ENCODE data around the gene DNAAF1. TPM values are rescaled to one million over a fixed set of nuclear protein-coding genes. Genes with fewer than 3 reads are reported as not detected.

Gene DNAAF1
- total RNA-seq, 1 experiment from 2014 or later = not detected

DNA sequence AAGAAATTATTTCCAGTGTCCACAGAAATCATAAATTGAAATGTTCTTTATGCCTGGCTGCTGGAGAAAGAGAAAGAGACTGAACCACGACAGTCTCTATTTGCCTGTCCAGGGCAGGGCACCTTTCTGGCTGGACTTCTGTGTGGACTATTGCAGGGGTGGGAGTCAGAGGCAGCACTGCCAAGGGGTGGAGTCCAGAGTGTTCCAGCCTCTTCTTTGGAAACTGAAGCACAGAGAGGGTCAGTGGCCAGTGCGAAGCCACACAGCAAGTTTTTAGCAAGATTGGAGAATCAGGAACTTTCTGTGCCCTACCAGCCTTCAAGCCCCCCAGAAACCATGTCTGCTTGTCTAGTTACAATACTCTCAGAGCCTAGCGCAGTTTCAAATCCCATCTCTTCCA is 79.4 kb downstream of the DNAAF1 start:
- H3K4me1 Mint-ChIP-seq (ENCODE audit: insufficient read depth, unreplicated experiment) = no peaks in the 10 kb centered on the region
- no peaks in the 10 kb centered on the region for H3K9me3 Mint-ChIP-seq (ENCODE audit: unreplicated experiment)
- BruUV-seq (replicated peaks) = no TSS peak
- ChIA-PET POLR2A (no interaction called here), CTCF (interaction anchor here (0.6 kb wide), 1 partner anchor 651 kb away, joined by 3 read pairs; no protein-coding TSS in a partner anchor)
- no peak overlapping the region for H3K27ac Mint-ChIP-seq (ENCODE audit: low read depth, unreplicated experiment)
- TF ChIP-seq, protein P1, sequence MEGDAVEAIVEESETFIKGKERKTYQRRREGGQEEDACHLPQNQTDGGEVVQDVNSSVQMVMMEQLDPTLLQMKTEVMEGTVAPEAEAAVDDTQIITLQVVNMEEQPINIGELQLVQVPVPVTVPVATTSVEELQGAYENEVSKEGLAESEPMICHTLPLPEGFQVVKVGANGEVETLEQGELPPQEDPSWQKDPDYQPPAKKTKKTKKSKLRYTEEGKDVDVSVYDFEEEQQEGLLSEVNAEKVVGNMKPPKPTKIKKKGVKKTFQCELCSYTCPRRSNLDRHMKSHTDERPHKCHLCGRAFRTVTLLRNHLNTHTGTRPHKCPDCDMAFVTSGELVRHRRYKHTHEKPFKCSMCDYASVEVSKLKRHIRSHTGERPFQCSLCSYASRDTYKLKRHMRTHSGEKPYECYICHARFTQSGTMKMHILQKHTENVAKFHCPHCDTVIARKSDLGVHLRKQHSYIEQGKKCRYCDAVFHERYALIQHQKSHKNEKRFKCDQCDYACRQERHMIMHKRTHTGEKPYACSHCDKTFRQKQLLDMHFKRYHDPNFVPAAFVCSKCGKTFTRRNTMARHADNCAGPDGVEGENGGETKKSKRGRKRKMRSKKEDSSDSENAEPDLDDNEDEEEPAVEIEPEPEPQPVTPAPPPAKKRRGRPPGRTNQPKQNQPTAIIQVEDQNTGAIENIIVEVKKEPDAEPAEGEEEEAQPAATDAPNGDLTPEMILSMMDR (IDR thresholded peaks at IDR 0.05; ENCODE audit: unreplicated experiment) = no peak
- intact Hi-C loops (cut with micrococcal nuclease) = no loop called here
- DNase-seq (ENCODE audit: unreplicated experiment) = no peak
- H3K4me3 Mint-ChIP-seq (ENCODE audit: unreplicated experiment) = no peak overlapping the region
- peaks cover 4% of the 10 kb centered on the region for H3K36me3 Mint-ChIP-seq (ENCODE audit: insufficient read depth, unreplicated experiment)
- no peaks in the 10 kb centered on the region for H3K27me3 Mint-ChIP-seq (ENCODE audit: insufficient read depth, unreplicated experiment)

DNA sequence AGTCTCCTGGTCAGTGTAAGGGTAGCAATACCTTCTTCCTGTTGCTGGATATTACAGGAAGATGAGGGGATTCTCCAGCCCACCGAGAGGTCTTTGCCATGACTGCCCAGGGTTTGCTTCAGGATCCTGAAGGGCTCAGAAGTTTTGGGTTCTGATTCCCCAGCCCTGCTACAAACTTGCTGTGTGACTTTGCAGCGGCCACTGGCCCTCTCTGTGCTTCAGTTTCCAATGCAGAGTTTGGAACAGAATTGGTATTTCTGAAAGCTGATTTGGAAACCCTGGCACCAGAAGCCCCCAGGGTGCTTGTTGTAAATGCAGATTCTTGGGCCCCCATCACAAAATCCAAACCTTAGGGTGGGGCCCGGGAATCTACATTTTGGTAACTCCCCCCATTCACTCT is 80.0 kb downstream of the DNAAF1 start:
- peaks cover 4% of the 10 kb centered on the region for H3K36me3 Mint-ChIP-seq (ENCODE audit: insufficient read depth, unreplicated experiment)
- H3K27ac Mint-ChIP-seq (ENCODE audit: low read depth, unreplicated experiment) = no peak overlapping the region
- H3K9me3 Mint-ChIP-seq (ENCODE audit: unreplicated experiment) = no peaks in the 10 kb centered on the region
- H3K27me3 Mint-ChIP-seq (ENCODE audit: insufficient read depth, unreplicated experiment) = no peaks in the 10 kb centered on the region
- H3K4me3 Mint-ChIP-seq (ENCODE audit: unreplicated experiment) = no peak overlapping the region
- DNase-seq (ENCODE audit: unreplicated experiment) = no peak
- ChIA-PET CTCF (no interaction called here), POLR2A (interaction anchor here (0.7 kb wide), 1 partner anchor 27 kb away, joined by 3 read pairs; no protein-coding TSS in a partner anchor)
- H3K4me1 Mint-ChIP-seq (ENCODE audit: insufficient read depth, unreplicated experiment) = no peaks in the 10 kb centered on the region
- intact Hi-C loops (cut with micrococcal nuclease) = no loop called here
- BruUV-seq (replicated peaks) = no TSS peak
- TF ChIP-seq, protein P1 (IDR thresholded peaks at IDR 0.05; ENCODE audit: unreplicated experiment) = no peak

DNA sequence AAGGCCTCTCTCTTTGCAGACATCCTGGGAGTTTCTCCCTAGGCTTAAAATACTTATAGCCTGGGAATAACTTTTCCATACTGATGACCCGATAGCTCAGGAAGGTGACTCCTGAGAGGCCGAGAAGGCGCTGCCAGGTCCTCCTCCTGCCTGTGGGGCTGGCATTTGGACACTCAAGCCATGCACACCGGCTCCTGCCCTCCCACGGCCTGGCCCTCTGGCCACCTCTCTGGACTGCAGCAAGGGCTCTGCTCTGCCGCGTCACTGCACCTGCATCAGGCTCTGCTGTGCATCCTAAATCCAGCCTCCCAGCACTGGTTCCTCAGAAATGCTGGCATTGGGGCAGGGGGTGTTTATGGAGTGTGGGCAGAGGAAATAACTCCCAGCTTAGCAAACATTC is 80.5 kb downstream of the DNAAF1 start:
- Mint-ChIP-seq H3K9me3 (ENCODE audit: unreplicated experiment) (no peaks in the 10 kb centered on the region), H3K36me3 (ENCODE audit: insufficient read depth, unreplicated experiment) (peaks cover 4% of the 10 kb centered on the region), H3K27ac (ENCODE audit: low read depth, unreplicated experiment) (no peak overlapping the region), H3K4me1 (ENCODE audit: insufficient read depth, unreplicated experiment) (no peaks in the 10 kb centered on the region), H3K4me3 (ENCODE audit: unreplicated experiment) (no peak overlapping the region), H3K27me3 (ENCODE audit: insufficient read depth, unreplicated experiment) (peaks cover 1% of the 10 kb centered on the region)
- no peak for DNase-seq (ENCODE audit: unreplicated experiment)
- TF ChIP-seq, protein P1 (IDR thresholded peaks at IDR 0.05; ENCODE audit: unreplicated experiment) = no peak
- CTCF ChIA-PET = interaction anchor here (0.6 kb wide), 1 partner anchor 43 kb away, joined by 5 read pairs; no protein-coding TSS in a partner anchor
- POLR2A ChIA-PET = interaction anchor here (0.7 kb wide), 1 partner anchor 27 kb away, joined by 3 read pairs; no protein-coding TSS in a partner anchor
- intact Hi-C loops (cut with micrococcal nuclease) = no loop called here
- no TSS peak for BruUV-seq (replicated peaks)

DNA sequence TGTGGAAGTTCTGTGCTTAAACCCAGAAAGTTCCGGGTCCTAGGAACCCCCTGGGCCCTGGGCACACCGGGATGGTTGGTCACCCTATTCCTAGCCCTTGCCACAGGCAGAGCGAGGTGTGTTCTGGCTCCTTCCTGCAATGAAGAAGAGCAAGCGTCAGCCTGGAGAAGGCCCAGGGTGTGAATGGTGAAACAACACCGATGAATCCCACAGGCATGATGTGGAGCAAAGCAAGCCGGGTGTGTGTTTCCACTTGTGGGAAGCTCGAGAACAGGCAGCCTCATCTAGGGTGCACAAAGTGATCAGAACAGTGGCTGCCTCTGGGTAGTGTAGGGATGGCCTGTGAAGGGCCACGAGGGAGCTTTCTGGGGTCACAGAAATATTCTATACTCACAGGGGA is 80.9 kb downstream of the DNAAF1 start:
- Mint-ChIP-seq H3K36me3 (ENCODE audit: insufficient read depth, unreplicated experiment) (peaks cover 4% of the 10 kb centered on the region), H3K27me3 (ENCODE audit: insufficient read depth, unreplicated experiment) (peaks cover 6% of the 10 kb centered on the region), H3K9me3 (ENCODE audit: unreplicated experiment) (no peaks in the 10 kb centered on the region), H3K4me3 (ENCODE audit: unreplicated experiment) (no peak overlapping the region), H3K4me1 (ENCODE audit: insufficient read depth, unreplicated experiment) (no peaks in the 10 kb centered on the region), H3K27ac (ENCODE audit: low read depth, unreplicated experiment) (no peak overlapping the region)
- TF ChIP-seq, protein P1 (IDR thresholded peaks at IDR 0.05; ENCODE audit: unreplicated experiment) = no peak
- CTCF ChIA-PET = interaction anchor here (0.6 kb wide), 1 partner anchor 42 kb away, joined by 5 read pairs; no protein-coding TSS in a partner anchor
- POLR2A ChIA-PET = interaction anchor here (0.7 kb wide), 1 partner anchor 27 kb away, joined by 3 read pairs; no protein-coding TSS in a partner anchor
- intact Hi-C loops (cut with micrococcal nuclease) = no loop called here
- DNase-seq (ENCODE audit: unreplicated experiment) = no peak
- BruUV-seq (replicated peaks) = no TSS peak

Other genes starting within 250 kb of the DNAAF1 start
- 2.5 and 3.3 TPM in 2 replicates for gene MLYCD, start 246.2 kb upstream of the DNAAF1 start, total RNA-seq (2022)
- 3.7 and 6.3 TPM in 2 replicates for gene OSGIN1, start 192.1 kb upstream of the DNAAF1 start, total RNA-seq (2022)
- 2.3 and 3.6 TPM in 2 replicates for gene NECAB2, start 177.1 kb upstream of the DNAAF1 start, total RNA-seq (2022)
- not detected in 2 replicates for gene SLC38A8, start 102.5 kb upstream of the DNAAF1 start, total RNA-seq (2022)
- 63.6 and 75.1 TPM in 2 replicates for gene MBTPS1, start 28.4 kb upstream of the DNAAF1 start, total RNA-seq (2022)
- 13.3 and 20.9 TPM in 2 replicates for gene HSDL1, start 131 bp upstream of the DNAAF1 start, total RNA-seq (2022)
- gene TAF1C, start 41.7 kb downstream of the DNAAF1 start, total RNA-seq (2022) = 29.3 and 35.1 TPM in 2 replicates
- gene ADAD2, start 45.8 kb downstream of the DNAAF1 start, total RNA-seq (2022) = not detected in 2 replicates
- gene KCNG4, start 94.7 kb downstream of the DNAAF1 start, total RNA-seq (2022) = not detected in 2 replicates
- gene WFDC1, start 149.6 kb downstream of the DNAAF1 start, total RNA-seq (2022) = not detected in 2 replicates
- not detected in 2 replicates for gene ATP2C2, start 223.2 kb downstream of the DNAAF1 start, total RNA-seq (2022)

Data from MCF 10A (cell line).